Natural killer cell (primary cell): ENCODE data around the gene VEPH1. TPM values are rescaled to one million over a fixed set of nuclear protein-coding genes. Genes with fewer than 3 reads are reported as not detected.

Experiments
- ATAC-seq, 3 donors: fragments of 150-1000 bp in 2 of 3; fragments of 200-7000 bp in 1 of 3; cut with Tn5 transposase; 1 replicate in 1 of 3; 2 replicates in 2 of 3; pipeline ENCODE4 v1.10.0; 2021; ENCODE audit warnings: mild to moderate bottlenecking in 2 of 3, moderate library complexity in 2 of 3
- DNase-seq, 2 donors: peaks; one replicate each; pipeline versions ENCODE4 v3.0.0 to v3.0.0-alpha.2; 2013 to 2021; ENCODE audit warnings: mixed read lengths in 1 of 2
- H3K27ac ChIP-seq: one replicate; pipeline ENCODE4 v1.5.1; 2013; ENCODE audit warnings: mild to moderate bottlenecking, low read length
- H3K27me3 ChIP-seq: one replicate; pipeline ENCODE4 v1.6.1; 2013; ENCODE audit warnings: low read length; ENCODE audit not compliant: control insufficient read depth, insufficient read depth
- H3K36me3 ChIP-seq: one replicate; pipeline ENCODE4 v1.6.1; 2013; ENCODE audit warnings: low read length; ENCODE audit not compliant: control insufficient read depth, insufficient read depth
- H3K4me1 ChIP-seq: one replicate; pipeline ENCODE4 v1.6.1; 2013; ENCODE audit warnings: low read length; ENCODE audit not compliant: control insufficient read depth, insufficient read depth
- H3K4me3 ChIP-seq: one replicate; pipeline ENCODE4 v1.5.1; 2013; ENCODE audit warnings: low read length
- H3K9me3 ChIP-seq: one replicate; pipeline ENCODE4 v1.6.1; 2013; ENCODE audit warnings: low read length; ENCODE audit not compliant: control insufficient read depth, insufficient read depth
- H3K27ac Mint-ChIP-seq, 2 donors: one replicate each; pipeline ENCODE4 v1.8.0; 2022; ENCODE audit warnings: mild to moderate bottlenecking in 2 of 2, mixed read lengths in 2 of 2, moderate library complexity in 1 of 2
- H3K27me3 Mint-ChIP-seq, 2 donors: one replicate each; pipeline ENCODE4 v1.8.0; 2022; ENCODE audit warnings: low read depth in 2 of 2, mixed read lengths in 2 of 2
- H3K36me3 Mint-ChIP-seq: one replicate; pipeline ENCODE4 v1.8.0; 2022; ENCODE audit warnings: mixed read lengths
- H3K4me1 Mint-ChIP-seq, 2 donors: one replicate each; pipeline ENCODE4 v1.8.0; 2022; ENCODE audit warnings: mixed read lengths in 2 of 2
- H3K4me3 Mint-ChIP-seq: one replicate; pipeline ENCODE4 v1.8.0; 2022; ENCODE audit warnings: mild to moderate bottlenecking, moderate library complexity, mixed read lengths
- H3K9me3 Mint-ChIP-seq, 2 donors: one replicate each; pipeline ENCODE4 v1.8.0; 2022; ENCODE audit warnings: mixed read lengths in 2 of 2
- CTCF ChIP-seq: fragments of 200-600 bp; IDR thresholded peaks from one replicate; pipeline ENCODE4 v1.8.0; 2022; ENCODE audit warnings: antibody characterized with exemption
- WGBS: methylation state at CpG from one replicate; pipeline ENCODE4 v1.1.7; 2013; ENCODE audit warnings: missing lambda C conversion rate; ENCODE audit not compliant: insufficient coverage; 5-methylcytosine and 5-hydroxymethylcytosine counted together
- intact Hi-C: fragments of 100-400 bp; cut with micrococcal nuclease; formaldehyde crosslinking; loops from one replicate; pipeline ENCODE4 v1.14.2; 2022
- total RNA-seq, 4 donors: library from RNA; stranded (reverse); fragments of 120-200 nt in 1 of 4; gene quantifications; one replicate each; pipeline versions ENCODE4 v1.2.3 to v1.2.4, GENCODE V29; 2013 to 2022

The VEPH1 gene
- total RNA-seq, 3 donors from 2014 or later (not counting 1 experiment from before 2014, with no cell fraction given) = 0.41 to 1.3 (median 0.60) TPM

- Histone ChIP-seq H3K27me3 (no peaks in the 10 kb centered on the region), H3K4me1 (no peaks in the 10 kb centered on the region), H3K27ac (no peak overlapping the region), H3K4me3 (no peak overlapping the region), H3K36me3 (no peaks in the 10 kb centered on the region), H3K9me3 (no peaks in the 10 kb centered on the region)
- 82% methylated on average over 1 of the region's 1 CpG for WGBS
- no peak for TF ChIP-seq CTCF
- intact Hi-C loops = no loop called here
- Mint-ChIP-seq H3K9me3 (peaks cover 3 to 7% of the 10 kb centered on the region in 2 donors), H3K27me3 (no peaks in the 10 kb centered on the region), H3K4me1 (no peaks in the 10 kb centered on the region), H3K4me3 (no peak overlapping the region), H3K27ac (no peak overlapping the region), H3K36me3 (no peaks in the 10 kb centered on the region)
- DNase-seq = no peak
- no peak for ATAC-seq
Observed at GRCh38 chr3:157412323-157412855, 90.8 kb downstream of the VEPH1 start.

GRCh38 chr3:157410945-157411344, 92.3 kb downstream of the VEPH1 start:
- no peaks in the 10 kb centered on the region for H3K36me3 ChIP-seq
- H3K27me3 ChIP-seq = no peaks in the 10 kb centered on the region
- Mint-ChIP-seq H3K4me1 (no peaks in the 10 kb centered on the region), H3K27me3 (no peaks in the 10 kb centered on the region), H3K9me3 (peaks cover 0 to 3% of the 10 kb centered on the region in 2 donors), H3K36me3 (no peaks in the 10 kb centered on the region), H3K4me3 (no peak overlapping the region), H3K27ac (no peak overlapping the region)
- WGBS = 80% methylated on average over 2 of the region's 2 CpGs
- H3K4me3 ChIP-seq = no peak overlapping the region
- ATAC-seq = no peak
- H3K4me1 ChIP-seq = no peaks in the 10 kb centered on the region
- H3K27ac ChIP-seq = no peak overlapping the region
- intact Hi-C loops = no loop called here
- no peak for DNase-seq
- TF ChIP-seq CTCF = no peak
- H3K9me3 ChIP-seq = no peaks in the 10 kb centered on the region

GRCh38 chr3:157409516-157409915, 93.7 kb downstream of the VEPH1 start:
- Mint-ChIP-seq H3K27ac (no peak overlapping the region), H3K4me1 (no peaks in the 10 kb centered on the region), H3K9me3 (peaks cover 0 to 2% of the 10 kb centered on the region in 2 donors), H3K36me3 (no peaks in the 10 kb centered on the region), H3K27me3 (no peaks in the 10 kb centered on the region), H3K4me3 (no peak overlapping the region)
- intact Hi-C loops = no loop called here
- Histone ChIP-seq H3K4me3 (no peak overlapping the region), H3K9me3 (no peaks in the 10 kb centered on the region), H3K27ac (no peak overlapping the region), H3K36me3 (no peaks in the 10 kb centered on the region), H3K27me3 (no peaks in the 10 kb centered on the region), H3K4me1 (no peaks in the 10 kb centered on the region)
- ATAC-seq (no peak), DNase-seq (no peak)
- WGBS = 97% methylated on average over 2 of the region's 2 CpGs
- TF ChIP-seq CTCF = no peak

- H3K36me3 ChIP-seq = no peaks in the 10 kb centered on the region
- Mint-ChIP-seq H3K36me3 (no peaks in the 10 kb centered on the region), H3K27me3 (no peaks in the 10 kb centered on the region), H3K4me1 (no peaks in the 10 kb centered on the region), H3K9me3 (peaks cover 0 to 2% of the 10 kb centered on the region in 2 donors), H3K27ac (no peak overlapping the region), H3K4me3 (no peak overlapping the region)
- H3K4me3 ChIP-seq = no peak overlapping the region
- no peaks in the 10 kb centered on the region for H3K27me3 ChIP-seq
- intact Hi-C loops = no loop called here
- ATAC-seq = no peak
- 76% methylated on average over 1 of the region's 4 CpGs for WGBS
- TF ChIP-seq CTCF = no peak
- H3K27ac ChIP-seq = no peak overlapping the region
- H3K4me1 ChIP-seq = no peaks in the 10 kb centered on the region
- no peaks in the 10 kb centered on the region for H3K9me3 ChIP-seq
- no peak for DNase-seq
Observed at GRCh38 chr3:157408499-157409149, 94.6 kb downstream of the VEPH1 start.
